RWPE2 (cell line): Measurements from ENCODE around the gene MKS1.
A peak's percentile ranks its signal among the peaks of the same experiment; 100 is the strongest.

Experiments
- ATAC-seq: fragments of 200-7000 bp; cut with Tn5 transposase; 3 replicates; pipeline ENCODE4 v1.9.1; 2021; ENCODE audit warnings: low read depth
- DNase-seq: peaks from one replicate; pipeline ENCODE4 v3.0.0-alpha.2; 2020; ENCODE audit warnings: low spot score
- H3K27ac ChIP-seq: fragments of 450-650 bp; 2 replicates; pipeline ENCODE4 v1.5.1; 2017; ENCODE audit warnings: mild to moderate bottlenecking; ENCODE audit not compliant: poor library complexity, severe bottlenecking
- H3K27me3 ChIP-seq: fragments of 250-450 bp; sonication (Bioruptor Pico); 2 replicates; pipeline ENCODE4 v1.5.1; 2021; ENCODE audit warnings: mild to moderate bottlenecking, moderate library complexity; ENCODE audit not compliant: insufficient read depth, poor library complexity, severe bottlenecking
- H3K36me3 ChIP-seq: fragments of 250-450 bp; sonication (Bioruptor Pico); 2 replicates; pipeline ENCODE4 v1.5.1; 2020; ENCODE audit warnings: low read depth, mild to moderate bottlenecking, moderate library complexity
- H3K4me1 ChIP-seq: fragments of 250-450 bp; sonication (Bioruptor Pico); 2 replicates; pipeline ENCODE4 v1.5.1; 2021; ENCODE audit warnings: mild to moderate bottlenecking, moderate library complexity; ENCODE audit not compliant: insufficient read depth, poor library complexity, severe bottlenecking
- H3K4me3 ChIP-seq: fragments of 250-450 bp; sonication (Bioruptor Pico); 2 replicates; pipeline ENCODE4 v1.5.1; 2021; ENCODE audit warnings: mild to moderate bottlenecking, moderate library complexity; ENCODE audit not compliant: severe bottlenecking
- H3K9me3 ChIP-seq: fragments of 250-450 bp; sonication (Bioruptor Pico); 2 replicates; pipeline ENCODE4 v1.5.1; 2021; ENCODE audit warnings: mild to moderate bottlenecking, moderate library complexity; ENCODE audit not compliant: severe bottlenecking
- TF ChIP-seq, protein P1 (sequence below): fragments of 450-650 bp; IDR thresholded peaks from one replicate; pipeline ENCODE4 v1.5.1; 2017; ENCODE audit warnings: mild to moderate bottlenecking, moderate library complexity; ENCODE audit not compliant: poor library complexity, severe bottlenecking

MKS1 gene

DNA sequence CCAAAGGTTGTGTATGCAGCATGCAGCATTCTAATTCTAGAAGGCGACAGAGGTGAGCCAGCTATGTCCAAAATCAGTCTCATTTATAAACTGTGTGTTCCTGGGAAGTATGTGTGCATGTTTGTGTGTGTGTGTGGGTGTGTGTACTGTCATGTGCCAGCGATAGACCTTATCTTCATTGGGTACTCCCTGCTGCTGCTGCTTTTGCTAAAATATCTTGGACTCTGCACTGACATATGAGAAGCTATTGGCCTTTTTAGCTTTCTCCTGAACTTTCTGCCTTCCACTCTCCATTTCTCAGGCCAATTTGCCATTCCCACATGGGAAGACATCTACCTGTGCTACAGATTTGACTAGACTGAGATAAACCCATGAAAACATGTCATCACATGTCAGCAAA, 17.3 kb upstream of the MKS1 start:
- TF ChIP-seq, protein P1, sequence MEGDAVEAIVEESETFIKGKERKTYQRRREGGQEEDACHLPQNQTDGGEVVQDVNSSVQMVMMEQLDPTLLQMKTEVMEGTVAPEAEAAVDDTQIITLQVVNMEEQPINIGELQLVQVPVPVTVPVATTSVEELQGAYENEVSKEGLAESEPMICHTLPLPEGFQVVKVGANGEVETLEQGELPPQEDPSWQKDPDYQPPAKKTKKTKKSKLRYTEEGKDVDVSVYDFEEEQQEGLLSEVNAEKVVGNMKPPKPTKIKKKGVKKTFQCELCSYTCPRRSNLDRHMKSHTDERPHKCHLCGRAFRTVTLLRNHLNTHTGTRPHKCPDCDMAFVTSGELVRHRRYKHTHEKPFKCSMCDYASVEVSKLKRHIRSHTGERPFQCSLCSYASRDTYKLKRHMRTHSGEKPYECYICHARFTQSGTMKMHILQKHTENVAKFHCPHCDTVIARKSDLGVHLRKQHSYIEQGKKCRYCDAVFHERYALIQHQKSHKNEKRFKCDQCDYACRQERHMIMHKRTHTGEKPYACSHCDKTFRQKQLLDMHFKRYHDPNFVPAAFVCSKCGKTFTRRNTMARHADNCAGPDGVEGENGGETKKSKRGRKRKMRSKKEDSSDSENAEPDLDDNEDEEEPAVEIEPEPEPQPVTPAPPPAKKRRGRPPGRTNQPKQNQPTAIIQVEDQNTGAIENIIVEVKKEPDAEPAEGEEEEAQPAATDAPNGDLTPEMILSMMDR, result no peak
- H3K9me3 ChIP-seq, result no peaks in the 10 kb centered on the region
- H3K27me3 ChIP-seq, result peaks cover 12% of the 10 kb centered on the region
- H3K4me3 ChIP-seq, result no peak overlapping the region
- ATAC-seq, result no peak
- H3K36me3 ChIP-seq, result no peaks in the 10 kb centered on the region
- no peak for DNase-seq
- no peak overlapping the region for H3K27ac ChIP-seq
- no peaks in the 10 kb centered on the region for H3K4me1 ChIP-seq

- H3K36me3 ChIP-seq, result no peaks in the 10 kb centered on the region
- H3K4me3 ChIP-seq, result no peak overlapping the region
- ATAC-seq (no peak), DNase-seq (no peak)
- H3K9me3 ChIP-seq, result no peaks in the 10 kb centered on the region
- no peaks in the 10 kb centered on the region for H3K4me1 ChIP-seq
- no peak overlapping the region for H3K27ac ChIP-seq
- peaks cover 12% of the 10 kb centered on the region for H3K27me3 ChIP-seq
- TF ChIP-seq, protein P1, result no peak
These were observed 16.8 kb upstream of the MKS1 start for GRCh38 chr17:58235821-58236220.

GRCh38 chr17:58234512-58234911, 15.5 kb upstream of the MKS1 start:
- ATAC-seq (no peak), DNase-seq (no peak)
- H3K4me1 ChIP-seq, result no peaks in the 10 kb centered on the region
- peaks cover 12% of the 10 kb centered on the region for H3K27me3 ChIP-seq
- H3K9me3 ChIP-seq, result no peaks in the 10 kb centered on the region
- H3K36me3 ChIP-seq, result no peaks in the 10 kb centered on the region
- TF ChIP-seq, protein P1, result no peak
- no peak overlapping the region for H3K4me3 ChIP-seq
- no peak overlapping the region for H3K27ac ChIP-seq

DNA sequence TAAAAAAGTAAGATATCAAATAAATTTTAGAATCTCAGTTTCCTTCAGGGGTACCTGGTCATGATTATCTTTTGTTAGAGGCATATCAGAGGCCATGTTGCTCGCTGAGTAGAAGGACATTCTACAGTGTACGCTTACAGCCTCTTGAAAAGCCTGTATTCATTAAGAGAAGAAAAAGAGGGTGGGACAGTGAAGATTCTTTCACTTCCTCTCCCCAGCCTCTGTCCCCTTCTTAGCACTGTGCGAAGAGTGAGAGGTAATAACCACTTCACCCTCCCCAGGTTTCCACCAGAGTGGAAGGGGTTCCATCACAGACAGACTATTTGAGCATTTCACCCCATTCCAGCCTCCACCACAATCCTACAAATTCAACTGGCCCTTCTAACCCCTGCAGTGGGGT, 14.5 kb upstream of the MKS1 start:
- no peaks in the 10 kb centered on the region for H3K9me3 ChIP-seq
- H3K27ac ChIP-seq, result no peak overlapping the region
- H3K36me3 ChIP-seq, result no peaks in the 10 kb centered on the region
- H3K4me3 ChIP-seq, result no peak overlapping the region
- DNase-seq (no peak), ATAC-seq (no peak)
- TF ChIP-seq, protein P1, result no peak
- H3K27me3 ChIP-seq, result peaks cover 6% of the 10 kb centered on the region
- H3K4me1 ChIP-seq, result no peaks in the 10 kb centered on the region

GRCh38 chr17:58232707-58233156, 13.7 kb upstream of the MKS1 start:
- TF ChIP-seq, protein P1, result no peak
- Histone ChIP-seq H3K27me3 (peaks cover 4% of the 10 kb centered on the region), H3K4me1 (no peaks in the 10 kb centered on the region), H3K27ac (no peak overlapping the region), H3K4me3 (no peak overlapping the region), H3K36me3 (no peaks in the 10 kb centered on the region), H3K9me3 (no peaks in the 10 kb centered on the region)
- ATAC-seq (peak; percentile 90), DNase-seq (no peak)
